Fibroblast of lung (primary cell): ENCODE data around the gene SLC39A9.

Experiments
- CTCF ChIP-seq, 2 donors: IDR thresholded peaks in 1 of 2; conservative IDR thresholded peaks in 1 of 2; 1 replicate in 1 of 2; 2 replicates in 1 of 2; pipeline ENCODE4 v1.5.1; 2011 to 2012; ENCODE audit warnings: low read length in 2 of 2, control low read depth in 1 of 2, inconsistent platforms in 1 of 2, low read depth in 1 of 2, mild to moderate bottlenecking in 1 of 2
- EZH2 ChIP-seq: IDR thresholded peaks from 2 replicates; pipeline ENCODE4 v1.5.1; 2012; ENCODE audit warnings: low read length, control low read depth, mild to moderate bottlenecking; ENCODE audit errors: missing control alignments

GRCh38 chr14:69370061-69370460 lies 28.4 kb upstream of the SLC39A9 start:
- TF ChIP-seq EZH2 (no peak), CTCF (conservative IDR thresholded peaks at IDR 0.05 in 1 of 2, IDR thresholded peaks at IDR 0.05 in 1 of 2; ENCODE audit: low read depth in 1 of 2, low read length in 2 of 2) (no peak)
